Hepatocyte (in vitro differentiated cells): ENCODE data around the gene COX7C.

Experiments
- EZH2phosphoT487 ChIP-seq: fragments of 200-600 bp; sonication (generic); IDR thresholded peaks from one replicate; pipeline ENCODE4 v1.6.1; 2018; ENCODE audit warnings: antibody characterized with exemption, mild to moderate bottlenecking, low read depth, moderate library complexity; ENCODE audit not compliant: unreplicated experiment, severe bottlenecking
- TF ChIP-seq, protein P1 (sequence below): fragments of 200-600 bp; sonication (generic); IDR thresholded peaks from 2 replicates; pipeline ENCODE4 v1.5.1; 2016; ENCODE audit warnings: antibody characterized with exemption, mild to moderate bottlenecking; ENCODE audit not compliant: poor library complexity

DNA sequence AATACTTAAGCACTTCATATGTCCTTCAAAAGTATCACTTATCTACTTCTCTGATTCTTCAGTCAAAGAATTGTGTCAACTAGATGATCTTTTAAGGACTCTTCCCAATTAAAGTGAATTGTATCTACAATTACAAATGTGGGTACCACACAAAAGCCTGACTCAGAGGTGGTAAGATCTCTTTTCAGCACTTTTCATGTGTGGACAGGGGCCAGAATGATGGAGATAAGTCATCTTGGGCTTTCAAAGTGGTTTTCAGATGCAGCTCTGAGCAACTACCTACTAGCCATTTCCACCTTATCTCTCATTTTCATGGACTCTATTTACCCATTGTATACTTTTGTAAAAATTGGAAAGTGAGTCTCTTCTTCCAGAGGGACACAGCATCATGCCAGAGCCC, 8.4 kb downstream of the COX7C start:
- TF ChIP-seq, protein P1, sequence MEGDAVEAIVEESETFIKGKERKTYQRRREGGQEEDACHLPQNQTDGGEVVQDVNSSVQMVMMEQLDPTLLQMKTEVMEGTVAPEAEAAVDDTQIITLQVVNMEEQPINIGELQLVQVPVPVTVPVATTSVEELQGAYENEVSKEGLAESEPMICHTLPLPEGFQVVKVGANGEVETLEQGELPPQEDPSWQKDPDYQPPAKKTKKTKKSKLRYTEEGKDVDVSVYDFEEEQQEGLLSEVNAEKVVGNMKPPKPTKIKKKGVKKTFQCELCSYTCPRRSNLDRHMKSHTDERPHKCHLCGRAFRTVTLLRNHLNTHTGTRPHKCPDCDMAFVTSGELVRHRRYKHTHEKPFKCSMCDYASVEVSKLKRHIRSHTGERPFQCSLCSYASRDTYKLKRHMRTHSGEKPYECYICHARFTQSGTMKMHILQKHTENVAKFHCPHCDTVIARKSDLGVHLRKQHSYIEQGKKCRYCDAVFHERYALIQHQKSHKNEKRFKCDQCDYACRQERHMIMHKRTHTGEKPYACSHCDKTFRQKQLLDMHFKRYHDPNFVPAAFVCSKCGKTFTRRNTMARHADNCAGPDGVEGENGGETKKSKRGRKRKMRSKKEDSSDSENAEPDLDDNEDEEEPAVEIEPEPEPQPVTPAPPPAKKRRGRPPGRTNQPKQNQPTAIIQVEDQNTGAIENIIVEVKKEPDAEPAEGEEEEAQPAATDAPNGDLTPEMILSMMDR: no peak
- TF ChIP-seq EZH2phosphoT487: no peak
